Effector memory CD8-positive, alpha-beta T cell (primary cell): ENCODE results near the gene KCNQ1.

Source experiments
- ATAC-seq: fragments of 150-1000 bp; cut with Tn5 transposase; replicated peaks from 2 replicates; pipeline ENCODE4 v1.10.0; 2021; ENCODE audit warnings: mild to moderate bottlenecking, moderate library complexity
- DNase-seq, 3 experiments: peaks; one replicate each; pipeline ENCODE4 v3.0.0; 2021
- H3K27ac Mint-ChIP-seq, 2 donors: one replicate each; pipeline ENCODE4 v1.8.0; 2022; ENCODE audit warnings: mild to moderate bottlenecking in 2 of 2, mixed read lengths in 2 of 2, moderate library complexity in 2 of 2
- H3K27me3 Mint-ChIP-seq, 2 donors: one replicate each; pipeline ENCODE4 v1.8.0; 2022; ENCODE audit warnings: mixed read lengths in 2 of 2
- H3K36me3 Mint-ChIP-seq: one replicate; pipeline ENCODE4 v1.8.0; 2022; ENCODE audit warnings: mild to moderate bottlenecking, moderate library complexity, mixed read lengths; ENCODE audit not compliant: insufficient read depth
- H3K4me1 Mint-ChIP-seq, 2 donors: one replicate each; pipeline ENCODE4 v1.8.0; 2022; ENCODE audit warnings: low read depth in 2 of 2, mixed read lengths in 2 of 2
- H3K4me3 Mint-ChIP-seq, 2 donors: one replicate each; pipeline ENCODE4 v1.8.0; 2022; ENCODE audit warnings: mild to moderate bottlenecking in 2 of 2, mixed read lengths in 2 of 2, moderate library complexity in 2 of 2
- H3K9me3 Mint-ChIP-seq, 2 donors: one replicate each; pipeline ENCODE4 v1.8.0; 2022; ENCODE audit warnings: mixed read lengths in 2 of 2

Gene KCNQ1

GRCh38 chr11:2670541-2671100 lies 225.8 kb downstream of the KCNQ1 start:
- ATAC-seq (no peak), DNase-seq (no peak)
- Mint-ChIP-seq H3K27me3 (no peaks in the 10 kb centered on the region), H3K9me3 (no peaks in the 10 kb centered on the region), H3K4me1 (peaks cover 0 to 2% of the 10 kb centered on the region in 2 donors), H3K4me3 (no peak overlapping the region), H3K27ac (peak overlapping the region in 1 of 2 donors; percentile 34), H3K36me3 (peaks cover 3% of the 10 kb centered on the region)

- H3K4me3 Mint-ChIP-seq, result no peak overlapping the region
- peaks cover 3% of the 10 kb centered on the region for H3K36me3 Mint-ChIP-seq
- ATAC-seq (no peak), DNase-seq (no peak)
- H3K4me1 Mint-ChIP-seq, result peaks cover 0 to 2% of the 10 kb centered on the region in 2 donors
- no peaks in the 10 kb centered on the region for H3K27me3 Mint-ChIP-seq
- H3K27ac Mint-ChIP-seq, result no peak overlapping the region
- no peaks in the 10 kb centered on the region for H3K9me3 Mint-ChIP-seq
These were observed 226.9 kb downstream of the KCNQ1 start for GRCh38 chr11:2671748-2672147.

GRCh38 chr11:2672553-2673249 lies 227.9 kb downstream of the KCNQ1 start:
- no peak overlapping the region for H3K4me3 Mint-ChIP-seq
- ATAC-seq (no peak), DNase-seq (no peak)
- no peaks in the 10 kb centered on the region for H3K9me3 Mint-ChIP-seq
- H3K4me1 Mint-ChIP-seq, result peaks cover 0 to 2% of the 10 kb centered on the region in 2 donors
- peak overlapping the region in 1 of 2 donors; percentile 23 for H3K27ac Mint-ChIP-seq
- no peaks in the 10 kb centered on the region for H3K27me3 Mint-ChIP-seq
- peaks cover 3% of the 10 kb centered on the region for H3K36me3 Mint-ChIP-seq

- Mint-ChIP-seq H3K36me3 (peaks cover 3% of the 10 kb centered on the region), H3K9me3 (no peaks in the 10 kb centered on the region), H3K4me1 (peaks cover 0 to 2% of the 10 kb centered on the region in 2 donors), H3K27me3 (no peaks in the 10 kb centered on the region), H3K27ac (peak overlapping the region in 1 of 2 donors; percentile 23), H3K4me3 (no peak overlapping the region)
- ATAC-seq, result no peak
- no peak for DNase-seq
These were observed 228.4 kb downstream of the KCNQ1 start for GRCh38 chr11:2673250-2673610.

- peaks cover 3% of the 10 kb centered on the region for H3K36me3 Mint-ChIP-seq
- H3K4me1 Mint-ChIP-seq, result peaks cover 0 to 2% of the 10 kb centered on the region in 2 donors
- no peaks in the 10 kb centered on the region for H3K9me3 Mint-ChIP-seq
- peak overlapping the region in 1 of 2 donors; percentile 23 for H3K27ac Mint-ChIP-seq
- no peak overlapping the region for H3K4me3 Mint-ChIP-seq
- H3K27me3 Mint-ChIP-seq, result no peaks in the 10 kb centered on the region
- DNase-seq (no peak), ATAC-seq (no peak)
These were observed 229.2 kb downstream of the KCNQ1 start for GRCh38 chr11:2673871-2674471.

GRCh38 chr11:2674658-2675131 lies 229.9 kb downstream of the KCNQ1 start:
- Mint-ChIP-seq H3K36me3 (peaks cover 3% of the 10 kb centered on the region), H3K4me1 (peaks cover 0 to 2% of the 10 kb centered on the region in 2 donors), H3K27ac (no peak overlapping the region), H3K9me3 (no peaks in the 10 kb centered on the region), H3K4me3 (no peak overlapping the region), H3K27me3 (no peaks in the 10 kb centered on the region)
- no peak for ATAC-seq
- no peak for DNase-seq

- ATAC-seq (no peak), DNase-seq (no peak)
- Mint-ChIP-seq H3K36me3 (peaks cover 3% of the 10 kb centered on the region), H3K4me3 (no peak overlapping the region), H3K9me3 (no peaks in the 10 kb centered on the region), H3K27me3 (no peaks in the 10 kb centered on the region), H3K27ac (no peak overlapping the region), H3K4me1 (peaks cover 0 to 2% of the 10 kb centered on the region in 2 donors)
These were observed 230.7 kb downstream of the KCNQ1 start for GRCh38 chr11:2675540-2675939.

GRCh38 chr11:2677127-2677526 lies 232.3 kb downstream of the KCNQ1 start:
- ATAC-seq (no peak), DNase-seq (no peak)
- Mint-ChIP-seq H3K4me3 (no peak overlapping the region), H3K27me3 (no peaks in the 10 kb centered on the region), H3K9me3 (no peaks in the 10 kb centered on the region), H3K27ac (no peak overlapping the region), H3K4me1 (no peaks in the 10 kb centered on the region), H3K36me3 (peaks cover 3% of the 10 kb centered on the region)

- DNase-seq (no peak), ATAC-seq (no peak)
- Mint-ChIP-seq H3K4me3 (no peak overlapping the region), H3K27me3 (no peaks in the 10 kb centered on the region), H3K36me3 (peaks cover 3% of the 10 kb centered on the region), H3K9me3 (no peaks in the 10 kb centered on the region), H3K4me1 (peaks cover 0 to 1% of the 10 kb centered on the region in 2 donors), H3K27ac (no peak overlapping the region)
These were observed 233.6 kb downstream of the KCNQ1 start for GRCh38 chr11:2678396-2678795.

GRCh38 chr11:2679011-2679676 lies 234.3 kb downstream of the KCNQ1 start:
- H3K27me3 Mint-ChIP-seq, result no peaks in the 10 kb centered on the region

GRCh38 chr11:2681408-2682145 lies 236.8 kb downstream of the KCNQ1 start:
- Mint-ChIP-seq H3K27ac (no peak overlapping the region), H3K27me3 (no peaks in the 10 kb centered on the region), H3K9me3 (no peaks in the 10 kb centered on the region), H3K4me1 (peaks cover 0 to 1% of the 10 kb centered on the region in 2 donors), H3K4me3 (no peak overlapping the region), H3K36me3 (no peaks in the 10 kb centered on the region)
- no peak for ATAC-seq
- DNase-seq, result no peak

More at GRCh38 chr11:2679011-2679676, 234.3 kb downstream of the KCNQ1 start:
- H3K27ac Mint-ChIP-seq, result no peak overlapping the region
- no peaks in the 10 kb centered on the region for H3K9me3 Mint-ChIP-seq
- no peaks in the 10 kb centered on the region for H3K36me3 Mint-ChIP-seq
- no peak for ATAC-seq
- no peak for DNase-seq
- no peak overlapping the region for H3K4me3 Mint-ChIP-seq
- H3K4me1 Mint-ChIP-seq, result peaks cover 0 to 1% of the 10 kb centered on the region in 2 donors

- DNase-seq, result no peak
- no peak for ATAC-seq
- no peaks in the 10 kb centered on the region for H3K27me3 Mint-ChIP-seq
- H3K4me1 Mint-ChIP-seq, result peaks cover 0 to 1% of the 10 kb centered on the region in 2 donors
- no peak overlapping the region for H3K27ac Mint-ChIP-seq
- H3K4me3 Mint-ChIP-seq, result no peak overlapping the region
- H3K9me3 Mint-ChIP-seq, result no peaks in the 10 kb centered on the region
- no peaks in the 10 kb centered on the region for H3K36me3 Mint-ChIP-seq
These were observed 239.0 kb downstream of the KCNQ1 start for GRCh38 chr11:2683806-2684205.

GRCh38 chr11:2684581-2684980 lies 239.8 kb downstream of the KCNQ1 start:
- Mint-ChIP-seq H3K9me3 (no peaks in the 10 kb centered on the region), H3K36me3 (no peaks in the 10 kb centered on the region), H3K4me1 (peaks cover 0 to 1% of the 10 kb centered on the region in 2 donors), H3K27me3 (no peaks in the 10 kb centered on the region), H3K4me3 (no peak overlapping the region), H3K27ac (no peak overlapping the region)
- no peak for DNase-seq
- ATAC-seq, result no peak
